MCF 10A (cell line): ENCODE measurements around the gene PRR20G. TPM values are rescaled to one million over a fixed set of nuclear protein-coding genes. Genes with fewer than 3 reads are reported as not detected.
A peak's percentile ranks its signal among the peaks of the same experiment; 100 is the strongest.

Experiments used
- BruUV-seq: library from RNA; stranded (reverse); fragments of 400-500 nt; replicated peaks from 2 replicates; lab custom pipeline; 2021; lab: Mats Ljungman, UMichigan
- CTCF ChIA-PET: fragments of 300-600 bp; sonication (Branson Sonifier 250); formaldehyde crosslinking; extraction: SDS; loops from one replicate; lab custom pipeline; 2021; ENCODE audit warnings: antibody characterized with exemption, inconsistent platforms; lab: Yijun Ruan, JAX
- POLR2A ChIA-PET: fragments of 300-600, 350-650 bp; sonication (Branson Sonifier 250); formaldehyde crosslinking; extraction: SDS; loops from one replicate; lab custom pipeline; 2020; ENCODE audit warnings: antibody characterized with exemption, inconsistent platforms; lab: Yijun Ruan, JAX
- DNase-seq: peaks from one replicate; pipeline ENCODE4 v3.0.0-alpha.2; 2018; ENCODE audit not compliant: unreplicated experiment
- H3K27ac Mint-ChIP-seq: one replicate; pipeline ENCODE4 v1.8.0; 2022; ENCODE audit warnings: mild to moderate bottlenecking, low read depth, mixed read lengths; ENCODE audit not compliant: unreplicated experiment
- H3K27me3 Mint-ChIP-seq: one replicate; pipeline ENCODE4 v1.8.0; 2022; ENCODE audit warnings: mixed read lengths; ENCODE audit not compliant: insufficient read depth, unreplicated experiment
- H3K36me3 Mint-ChIP-seq: one replicate; pipeline ENCODE4 v1.8.0; 2022; ENCODE audit warnings: mild to moderate bottlenecking, moderate library complexity, mixed read lengths; ENCODE audit not compliant: insufficient read depth, unreplicated experiment
- H3K4me1 Mint-ChIP-seq: one replicate; pipeline ENCODE4 v1.8.0; 2022; ENCODE audit warnings: mixed read lengths; ENCODE audit not compliant: insufficient read depth, unreplicated experiment
- H3K4me3 Mint-ChIP-seq: one replicate; pipeline ENCODE4 v1.8.0; 2022; ENCODE audit warnings: mild to moderate bottlenecking, moderate library complexity, mixed read lengths; ENCODE audit not compliant: unreplicated experiment
- H3K9me3 Mint-ChIP-seq: one replicate; pipeline ENCODE4 v1.8.0; 2022; ENCODE audit warnings: mixed read lengths; ENCODE audit not compliant: unreplicated experiment
- CTCF ChIP-seq: fragments of 200-600 bp; IDR thresholded peaks from one replicate; pipeline ENCODE4 v1.8.0; 2022; ENCODE audit warnings: antibody characterized with exemption, mild to moderate bottlenecking; ENCODE audit not compliant: unreplicated experiment
- intact Hi-C: fragments of 100-400 bp; cut with micrococcal nuclease; formaldehyde crosslinking; loops from 2 replicates; pipeline ENCODE4 v1.14.1; 2022
- total RNA-seq: library from RNA; stranded (reverse); gene quantifications from 2 replicates; pipeline ENCODE4 v1.2.3, GENCODE V29; 2022

The PRR20G gene
- total RNA-seq, 1 experiment from 2014 or later: not detected

- no peak overlapping the region for H3K4me3 Mint-ChIP-seq
- no peaks in the 10 kb centered on the region for H3K27me3 Mint-ChIP-seq
- H3K27ac Mint-ChIP-seq: no peak overlapping the region
- ChIA-PET POLR2A (interaction anchor here (0.8 kb wide), 1 partner anchor 9 kb away, joined by 4 read pairs; no protein-coding TSS in a partner anchor), CTCF (interaction anchor here (0.7 to 1.0 kb wide), 2 partner anchors 48 to 107 kb away, joined by 3 read pairs; no protein-coding TSS in a partner anchor)
- intact Hi-C loops: loop anchor here (10.0 kb wide), 2 partner anchors 49 to 289 kb away; no protein-coding TSS in a partner anchor
- no peaks in the 10 kb centered on the region for H3K36me3 Mint-ChIP-seq
- TF ChIP-seq CTCF: no peak
- no TSS peak for BruUV-seq
- peaks cover under 1% of the 10 kb centered on the region for H3K9me3 Mint-ChIP-seq
- H3K4me1 Mint-ChIP-seq: peaks cover 11% of the 10 kb centered on the region
- no peak for DNase-seq
These were observed 32.3 kb downstream of the PRR20G start for GRCh38 chr3:127255516-127255915.

GRCh38 chr3:127254730-127255129 lies 33.1 kb downstream of the PRR20G start:
- peaks cover 11% of the 10 kb centered on the region for H3K4me1 Mint-ChIP-seq
- H3K36me3 Mint-ChIP-seq: no peaks in the 10 kb centered on the region
- DNase-seq: peak; percentile 74
- ChIA-PET CTCF (interaction anchor here (0.7 to 1.5 kb wide), 5 partner anchors 10 to 289 kb away, joined by 3 to 5 read pairs (median 3); no protein-coding TSS in a partner anchor), POLR2A (interaction anchor here (0.8 kb wide), 1 partner anchor 10 kb away, joined by 4 read pairs; no protein-coding TSS in a partner anchor)
- peak; percentile 58 for TF ChIP-seq CTCF
- H3K27ac Mint-ChIP-seq: no peak overlapping the region
- BruUV-seq: no TSS peak
- no peaks in the 10 kb centered on the region for H3K27me3 Mint-ChIP-seq
- intact Hi-C loops: loop anchor here (10.0 kb wide), 2 partner anchors 50 to 290 kb away; no protein-coding TSS in a partner anchor
- H3K4me3 Mint-ChIP-seq: no peak overlapping the region
- peaks cover 9% of the 10 kb centered on the region for H3K9me3 Mint-ChIP-seq

GRCh38 chr3:127254033-127254644 lies 33.7 kb downstream of the PRR20G start:
- H3K4me1 Mint-ChIP-seq: peaks cover 11% of the 10 kb centered on the region
- TF ChIP-seq CTCF: no peak
- no peak overlapping the region for H3K27ac Mint-ChIP-seq
- intact Hi-C loops: loop anchor here (10.0 kb wide), 2 partner anchors 51 to 291 kb away; no protein-coding TSS in a partner anchor
- H3K36me3 Mint-ChIP-seq: no peaks in the 10 kb centered on the region
- POLR2A ChIA-PET: no interaction called here
- H3K9me3 Mint-ChIP-seq: peaks cover 10% of the 10 kb centered on the region
- BruUV-seq: no TSS peak
- no peak overlapping the region for H3K4me3 Mint-ChIP-seq
- DNase-seq: no peak
- CTCF ChIA-PET: interaction anchor here (0.7 to 1.5 kb wide), 5 partner anchors 10 to 290 kb away, joined by 3 to 5 read pairs (median 3); no protein-coding TSS in a partner anchor
- H3K27me3 Mint-ChIP-seq: no peaks in the 10 kb centered on the region

- no peak for DNase-seq
- BruUV-seq: no TSS peak
- intact Hi-C loops: loop anchor here (10.0 kb wide), 2 partner anchors 51 to 291 kb away; no protein-coding TSS in a partner anchor
- no peaks in the 10 kb centered on the region for H3K36me3 Mint-ChIP-seq
- no peaks in the 10 kb centered on the region for H3K27me3 Mint-ChIP-seq
- H3K4me3 Mint-ChIP-seq: no peak overlapping the region
- POLR2A ChIA-PET: no interaction called here
- H3K4me1 Mint-ChIP-seq: peaks cover 11% of the 10 kb centered on the region
- CTCF ChIA-PET: no interaction called here
- H3K9me3 Mint-ChIP-seq: peaks cover 10% of the 10 kb centered on the region
- no peak overlapping the region for H3K27ac Mint-ChIP-seq
- TF ChIP-seq CTCF: no peak
These were observed 34.4 kb downstream of the PRR20G start for GRCh38 chr3:127253491-127253890.
